CD14-positive monocyte (primary cell): ENCODE data around the gene LYRM2. TPM values are rescaled to one million over a fixed set of nuclear protein-coding genes. Genes with fewer than 3 reads are reported as not detected.
"Not testable (repeated sequence)": the region's sequence is repeated elsewhere in the genome, so short reads cannot be mapped to it uniquely, and the experiment has no call there.

Experiments
- DNase-seq, 3 donors: peaks; one replicate each; pipeline ENCODE4 v3.0.0-alpha.2; 2011 to 2022
- H2AFZ ChIP-seq: 2 replicates; pipeline ENCODE4 v1.6.0; 2012; ENCODE audit warnings: mild to moderate bottlenecking, low read depth, low read length, inconsistent platforms; ENCODE audit not compliant: insufficient read depth, poor library complexity, severe bottlenecking
- H3K27ac ChIP-seq, 2 donors: 1 replicate in 1 of 2; 2 replicates in 1 of 2; pipeline ENCODE4 v1.5.1; 2012 to 2013; ENCODE audit warnings: low read length in 2 of 2, control low read depth in 1 of 2, inconsistent platforms in 1 of 2, low read depth in 1 of 2, mild to moderate bottlenecking in 1 of 2
- H3K27me3 ChIP-seq, 2 donors: one replicate each; pipeline versions ENCODE4 v1.6.0 to v1.6.1; 2011 to 2013; ENCODE audit warnings: low read length in 2 of 2; ENCODE audit not compliant: control insufficient read depth in 2 of 2, insufficient read depth in 2 of 2
- H3K36me3 ChIP-seq, 2 donors: replicated peaks in 1 of 2; 1 replicate in 1 of 2; 2 replicates in 1 of 2; pipeline versions ENCODE4 v1.5.1 to v1.6.1; 2012 to 2013; ENCODE audit warnings: low read length in 2 of 2, control low read depth in 1 of 2, inconsistent platforms in 1 of 2, mild to moderate bottlenecking in 1 of 2; ENCODE audit not compliant: insufficient read depth in 2 of 2, control insufficient read depth in 1 of 2
- H3K4me1 ChIP-seq, 2 donors: 1 replicate in 1 of 2; 2 replicates in 1 of 2; pipeline versions ENCODE4 v1.5.1 to v1.6.1; 2012 to 2013; ENCODE audit warnings: low read length in 2 of 2, control low read depth in 1 of 2, inconsistent platforms in 1 of 2, mild to moderate bottlenecking in 1 of 2, moderate library complexity in 1 of 2; ENCODE audit not compliant: insufficient read depth in 2 of 2, control insufficient read depth in 1 of 2
- H3K4me2 ChIP-seq: replicated peaks from 2 replicates; pipeline ENCODE3; 2012; ENCODE audit warnings: low read length, moderate library complexity, mild to moderate bottlenecking; ENCODE audit not compliant: poor library complexity, severe bottlenecking; ENCODE audit errors: extremely low read depth
- H3K4me3 ChIP-seq, 3 experiments: fragments of 200-600 bp in 1 of 3; sonication (generic) in 1 of 3; replicated peaks in 1 of 3; 1 replicate in 2 of 3; 2 replicates in 1 of 3; pipeline ENCODE4 v1.5.1; 2011 to 2013; ENCODE audit warnings: low read length in 3 of 3, mild to moderate bottlenecking in 3 of 3, control low read depth in 2 of 3, low read depth in 2 of 3, inconsistent platforms in 1 of 3, moderate library complexity in 1 of 3
- H3K79me2 ChIP-seq: 2 replicates; pipeline ENCODE4 v1.6.0; 2012; ENCODE audit warnings: mild to moderate bottlenecking, control low read depth, inconsistent platforms, low read length, moderate library complexity; ENCODE audit not compliant: insufficient read depth
- H3K9ac ChIP-seq: 2 replicates; pipeline ENCODE4 v1.6.0; 2017; ENCODE audit warnings: low read length, mild to moderate bottlenecking; ENCODE audit not compliant: insufficient read depth, poor library complexity, severe bottlenecking
- H3K9me3 ChIP-seq, 2 donors: replicated peaks in 1 of 2; 1 replicate in 1 of 2; 2 replicates in 1 of 2; pipeline versions ENCODE4 v1.5.1 to v1.6.1; 2012 to 2013; ENCODE audit warnings: low read length in 2 of 2, control low read depth in 1 of 2; ENCODE audit not compliant: control insufficient read depth in 1 of 2, insufficient read depth in 1 of 2
- H4K20me1 ChIP-seq: 2 replicates; pipeline ENCODE4 v1.6.0; 2012; ENCODE audit warnings: mild to moderate bottlenecking, low read length, control low read depth, moderate library complexity; ENCODE audit not compliant: insufficient read depth
- H3K27ac Mint-ChIP-seq, 7 donors: one replicate each; pipeline ENCODE4 v1.8.0; 2020; ENCODE audit warnings: mild to moderate bottlenecking in 7 of 7, mixed read lengths in 7 of 7, moderate library complexity in 6 of 7, inconsistent platforms in 2 of 7
- H3K27me3 Mint-ChIP-seq, 3 donors: one replicate each; pipeline ENCODE4 v1.8.0; 2021 to 2022; ENCODE audit warnings: low read depth in 3 of 3, mild to moderate bottlenecking in 3 of 3, mixed read lengths in 3 of 3, moderate library complexity in 3 of 3, inconsistent platforms in 1 of 3
- H3K36me3 Mint-ChIP-seq, 2 donors: one replicate each; pipeline ENCODE4 v1.8.0; 2020; ENCODE audit warnings: mixed read lengths in 2 of 2, inconsistent platforms in 1 of 2, mild to moderate bottlenecking in 1 of 2
- H3K4me1 Mint-ChIP-seq: one replicate; pipeline ENCODE4 v1.8.0; 2020; ENCODE audit warnings: mild to moderate bottlenecking, mixed read lengths
- H3K4me3 Mint-ChIP-seq, 2 donors: one replicate each; pipeline ENCODE4 v1.8.0; 2020; ENCODE audit warnings: mild to moderate bottlenecking in 2 of 2, mixed read lengths in 2 of 2, moderate library complexity in 1 of 2
- H3K9me3 Mint-ChIP-seq, 7 donors: one replicate each; pipeline ENCODE4 v1.8.0; 2020 to 2022; ENCODE audit warnings: mixed read lengths in 7 of 7, mild to moderate bottlenecking in 6 of 7, moderate library complexity in 6 of 7, inconsistent platforms in 2 of 7
- WGBS: methylation state at CpG from one replicate; pipeline ENCODE4 v1.1.5; 2013; ENCODE audit warnings: missing lambda C conversion rate; ENCODE audit not compliant: insufficient coverage; 5-methylcytosine and 5-hydroxymethylcytosine counted together
- intact Hi-C, 2 donors: fragments of 100-400 bp; cut with micrococcal nuclease; formaldehyde crosslinking; loops; one replicate each; pipeline versions ENCODE4 v1.15.0 to v1.15.1; 2023
- polyA plus RNA-seq, 3 donors: library from polyadenylated mRNA; depleted of rRNA in 1 of 3; unstranded in 2 of 3; stranded (reverse) in 1 of 3; fragments of 300-500 nt in 2 of 3; fragments of >200 nt in 1 of 3; fragmentation: Illumina TruSeq in 2 of 3; gene quantifications; 1 replicate in 2 of 3; 2 replicates in 1 of 3; pipeline ENCODE4 v1.2.3, GENCODE V29; 2012 to 2021
- TF ChIP-seq, protein P1 (sequence below): fragments of 200-600 bp; IDR thresholded peaks from one replicate; pipeline ENCODE4 v1.8.0; 2022; ENCODE audit warnings: antibody characterized with exemption, mild to moderate bottlenecking

LYRM2 gene
- polyA plus RNA-seq, 3 donors = 13.2 to 64.0 (median 58.1) TPM

- Histone ChIP-seq H3K36me3 (peaks cover 27 to 51% of the 10 kb centered on the region in 2 donors), H2AFZ (no peak overlapping the region), H4K20me1 (no peaks in the 10 kb centered on the region), H3K27ac (no peak overlapping the region), H3K4me3 (no peak overlapping the region), H3K9me3 (no peaks in the 10 kb centered on the region), H3K27me3 (no peaks in the 10 kb centered on the region), H3K4me2 (no peak overlapping the region), H3K79me2 (peaks cover 8% of the 10 kb centered on the region), H3K9ac (no peak overlapping the region), H3K4me1 (peaks cover 14 to 16% of the 10 kb centered on the region in 2 donors)
- Mint-ChIP-seq H3K4me1 (peaks cover 18% of the 10 kb centered on the region), H3K4me3 (no peak overlapping the region), H3K27me3 (no peaks in the 10 kb centered on the region), H3K27ac (no peak overlapping the region), H3K36me3 (peaks cover 36 to 37% of the 10 kb centered on the region in 2 donors), H3K9me3 (peaks cover 0 to 3% (median 0%) of the 10 kb centered on the region in 7 donors)
- DNase-seq = no peak
- TF ChIP-seq, protein P1, sequence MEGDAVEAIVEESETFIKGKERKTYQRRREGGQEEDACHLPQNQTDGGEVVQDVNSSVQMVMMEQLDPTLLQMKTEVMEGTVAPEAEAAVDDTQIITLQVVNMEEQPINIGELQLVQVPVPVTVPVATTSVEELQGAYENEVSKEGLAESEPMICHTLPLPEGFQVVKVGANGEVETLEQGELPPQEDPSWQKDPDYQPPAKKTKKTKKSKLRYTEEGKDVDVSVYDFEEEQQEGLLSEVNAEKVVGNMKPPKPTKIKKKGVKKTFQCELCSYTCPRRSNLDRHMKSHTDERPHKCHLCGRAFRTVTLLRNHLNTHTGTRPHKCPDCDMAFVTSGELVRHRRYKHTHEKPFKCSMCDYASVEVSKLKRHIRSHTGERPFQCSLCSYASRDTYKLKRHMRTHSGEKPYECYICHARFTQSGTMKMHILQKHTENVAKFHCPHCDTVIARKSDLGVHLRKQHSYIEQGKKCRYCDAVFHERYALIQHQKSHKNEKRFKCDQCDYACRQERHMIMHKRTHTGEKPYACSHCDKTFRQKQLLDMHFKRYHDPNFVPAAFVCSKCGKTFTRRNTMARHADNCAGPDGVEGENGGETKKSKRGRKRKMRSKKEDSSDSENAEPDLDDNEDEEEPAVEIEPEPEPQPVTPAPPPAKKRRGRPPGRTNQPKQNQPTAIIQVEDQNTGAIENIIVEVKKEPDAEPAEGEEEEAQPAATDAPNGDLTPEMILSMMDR = no peak
- intact Hi-C loops = no loop called here
- WGBS = no CpG with 5 or more reads among the region's 4 CpGs
Measured at GRCh38 chr6:89640804-89641203, 2.3 kb upstream of the LYRM2 start.

DNA sequence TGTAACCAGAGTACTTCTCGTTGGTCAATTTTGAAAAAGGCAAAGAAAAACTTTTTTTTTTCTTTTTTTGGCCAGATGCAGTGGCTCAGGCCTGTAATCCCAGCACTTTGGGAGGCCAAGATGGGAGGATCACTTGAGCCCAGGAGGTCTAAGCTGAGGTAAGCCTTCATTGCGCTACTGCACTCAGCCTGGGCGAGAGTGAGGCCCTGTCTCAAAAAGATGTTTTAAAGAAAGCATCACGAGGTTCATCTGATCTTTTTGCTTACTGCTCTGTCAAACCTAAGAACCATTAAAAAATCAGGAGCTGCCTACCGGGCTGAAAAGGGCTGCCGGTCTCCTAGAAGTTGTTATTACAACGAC is 607 bp downstream of the LYRM2 start:
- peaks cover 28 to 31% of the 10 kb centered on the region in 2 donors for H3K36me3 Mint-ChIP-seq
- Histone ChIP-seq H3K79me2 (peaks cover 8% of the 10 kb centered on the region), H3K27ac (peak overlapping the region; percentile 78 to 98), H3K27me3 (no peaks in the 10 kb centered on the region), H3K4me2 (peak overlapping the region; percentile 84), H3K9me3 (no peaks in the 10 kb centered on the region), H3K9ac (peak overlapping the region; percentile 90), H3K4me3 (peak overlapping the region; percentile 57 to 91 (median 84)), H3K4me1 (peaks cover 14 to 16% of the 10 kb centered on the region in 2 donors), H3K36me3 (peaks cover 11 to 39% of the 10 kb centered on the region in 2 donors), H2AFZ (peak overlapping the region; percentile 86), H4K20me1 (no peaks in the 10 kb centered on the region)
- TF ChIP-seq, protein P1 = no peak
- peaks cover 21% of the 10 kb centered on the region for H3K4me1 Mint-ChIP-seq
- H3K27me3 Mint-ChIP-seq = no peaks in the 10 kb centered on the region
- peak overlapping the region; percentile 92 to 94 for H3K4me3 Mint-ChIP-seq
- H3K27ac Mint-ChIP-seq = peak overlapping the region; percentile 96 to 98 (median 98)
- peaks cover 0 to 3% (median 0%) of the 10 kb centered on the region in 7 donors for H3K9me3 Mint-ChIP-seq
- WGBS = 27% methylated on average over 7 of the region's 7 CpGs
- DNase-seq = no peak
- intact Hi-C loops = loop anchor here in 1 of 2 donors (10.0 kb wide), 2 partner anchors 283 to 673 kb away; partner anchors contain the start of genes RNGTT and UBE2J1

GRCh38 chr6:89636412-89636811 is 2.1 kb downstream of the LYRM2 start:
- no CpG with 5 or more reads among the region's 3 CpGs for WGBS
- intact Hi-C loops = loop anchor here in 1 of 2 donors (10.0 kb wide), 2 partner anchors 282 to 672 kb away; partner anchors contain the start of genes RNGTT and UBE2J1
- H3K36me3 ChIP-seq = peaks cover 9 to 30% of the 10 kb centered on the region in 2 donors
- not testable (repeated sequence) for H3K4me3 Mint-ChIP-seq, H3K27me3 Mint-ChIP-seq, H2AFZ ChIP-seq, H4K20me1 ChIP-seq, H3K9ac ChIP-seq, H3K4me2 ChIP-seq, H3K27me3 ChIP-seq, H3K9me3 Mint-ChIP-seq, H3K4me3 ChIP-seq, DNase-seq, H3K9me3 ChIP-seq, H3K27ac ChIP-seq, H3K79me2 ChIP-seq
- Mint-ChIP-seq H3K4me1 (peaks cover 21% of the 10 kb centered on the region), H3K27ac (peak overlapping the region in 3 of 7 donors; percentile 13 to 42 (median 40)), H3K36me3 (peaks cover 27 to 30% of the 10 kb centered on the region in 2 donors)
- H3K4me1 ChIP-seq = peaks cover 14 to 16% of the 10 kb centered on the region in 2 donors
